Measurements from ENCODE around the gene KCNMA1.

The KCNMA1 gene

GRCh38 chr10:77036993-77037734 is 600.4 kb downstream of the KCNMA1 start:
- Histone ChIP-seq H3K4me1 (ENCODE audit: insufficient read depth, low read length) (peaks cover 11% of the 10 kb centered on the region; the same call in 1 of the 2 replicates), H3K27ac (ENCODE audit: low read depth, low read length) (no peak overlapping the region), H3K9me3 (ENCODE audit: insufficient read depth, low read depth, low read length) (no peaks in the 10 kb centered on the region), H3K4me3 (ENCODE audit: low read length) (no peak overlapping the region), H3K9ac (ENCODE audit: low read depth, low read length) (no peak overlapping the region), H3K27me3 (ENCODE audit: insufficient read depth, low read length) (no peaks in the 10 kb centered on the region), H3K36me3 (ENCODE audit: insufficient read depth, low read length) (no peaks in the 10 kb centered on the region)
- WGBS: 61% methylated on average over 6 of the region's 6 CpGs

GRCh38 chr10:77036276-77036675 is 601.3 kb downstream of the KCNMA1 start:
- WGBS: 92% methylated on average over 4 of the region's 4 CpGs
- Histone ChIP-seq H3K9ac (ENCODE audit: low read depth, low read length) (no peak overlapping the region), H3K36me3 (ENCODE audit: insufficient read depth, low read length) (no peaks in the 10 kb centered on the region), H3K4me1 (ENCODE audit: insufficient read depth, low read length) (peaks cover 7% of the 10 kb centered on the region; the same call in 1 of the 2 replicates), H3K27ac (ENCODE audit: low read depth, low read length) (no peak overlapping the region), H3K9me3 (ENCODE audit: insufficient read depth, low read depth, low read length) (no peaks in the 10 kb centered on the region), H3K4me3 (ENCODE audit: low read length) (no peak overlapping the region), H3K27me3 (ENCODE audit: insufficient read depth, low read length) (no peaks in the 10 kb centered on the region)

DNA sequence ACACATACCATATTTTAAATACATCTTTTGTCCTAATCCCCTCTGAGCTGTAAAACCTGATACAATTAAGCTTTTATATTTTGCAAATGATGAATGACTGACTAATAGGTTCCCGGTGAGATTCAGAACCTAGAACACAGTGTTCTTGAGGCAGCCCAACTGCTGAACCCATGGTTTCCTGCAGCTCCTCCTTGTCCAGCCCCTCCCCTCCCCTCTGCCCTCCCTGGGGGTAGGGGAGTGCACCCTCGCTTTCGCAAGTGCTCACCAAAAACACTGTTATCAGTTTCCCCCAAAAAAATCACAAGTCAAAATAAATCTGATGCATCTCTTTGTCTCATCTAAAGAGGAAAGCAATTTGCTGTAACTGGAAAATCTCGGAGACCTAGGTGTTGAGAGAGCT is 602.8 kb downstream of the KCNMA1 start:
- H3K9me3 ChIP-seq (ENCODE audit: insufficient read depth, low read depth, low read length): no peaks in the 10 kb centered on the region
- H3K4me3 ChIP-seq (ENCODE audit: low read length): no peak overlapping the region
- no peaks in the 10 kb centered on the region for H3K36me3 ChIP-seq (ENCODE audit: insufficient read depth, low read length)
- peaks cover 7% of the 10 kb centered on the region; the same call in 1 of the 2 replicates for H3K4me1 ChIP-seq (ENCODE audit: insufficient read depth, low read length)
- H3K27ac ChIP-seq (ENCODE audit: low read depth, low read length): no peak overlapping the region
- no peaks in the 10 kb centered on the region for H3K27me3 ChIP-seq (ENCODE audit: insufficient read depth, low read length)
- no peak overlapping the region for H3K9ac ChIP-seq (ENCODE audit: low read depth, low read length)
- WGBS: 97% methylated on average over 4 of the region's 4 CpGs

GRCh38 chr10:77034240-77034639 is 603.4 kb downstream of the KCNMA1 start:
- no peak overlapping the region for H3K9ac ChIP-seq (ENCODE audit: low read depth, low read length)
- H3K27ac ChIP-seq (ENCODE audit: low read depth, low read length): no peak overlapping the region
- H3K9me3 ChIP-seq (ENCODE audit: insufficient read depth, low read depth, low read length): no peaks in the 10 kb centered on the region
- WGBS: 97% methylated on average over 4 of the region's 4 CpGs
- H3K4me3 ChIP-seq (ENCODE audit: low read length): no peak overlapping the region
- H3K27me3 ChIP-seq (ENCODE audit: insufficient read depth, low read length): no peaks in the 10 kb centered on the region
- H3K36me3 ChIP-seq (ENCODE audit: insufficient read depth, low read length): no peaks in the 10 kb centered on the region
- peaks cover 7% of the 10 kb centered on the region; the same call in 1 of the 2 replicates for H3K4me1 ChIP-seq (ENCODE audit: insufficient read depth, low read length)

DNA sequence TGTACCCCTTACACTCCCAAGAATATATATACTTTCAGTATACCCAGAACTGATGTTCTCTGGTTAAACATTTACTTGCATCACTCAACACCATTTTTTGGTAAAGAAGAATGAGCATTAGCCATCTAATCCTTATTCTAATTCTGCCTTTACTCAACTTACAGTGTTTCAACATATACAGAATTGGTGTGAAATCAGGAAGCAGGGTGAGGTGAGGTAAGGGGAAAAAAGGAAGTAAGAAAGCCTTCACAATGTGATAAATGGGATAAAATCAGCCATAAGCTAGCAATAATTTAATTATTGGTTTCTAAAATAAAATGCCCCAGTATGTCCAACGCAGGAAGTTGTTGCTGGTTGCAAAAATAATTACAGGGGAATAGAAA is 605.4 kb downstream of the KCNMA1 start:
- no peaks in the 10 kb centered on the region for H3K4me1 ChIP-seq (ENCODE audit: insufficient read depth, low read length)
- no peak overlapping the region for H3K27ac ChIP-seq (ENCODE audit: low read depth, low read length)
- no peaks in the 10 kb centered on the region for H3K9me3 ChIP-seq (ENCODE audit: insufficient read depth, low read depth, low read length)
- H3K9ac ChIP-seq (ENCODE audit: low read depth, low read length): no peak overlapping the region
- H3K27me3 ChIP-seq (ENCODE audit: insufficient read depth, low read length): no peaks in the 10 kb centered on the region
- no CpG with 5 or more reads among the region's 1 CpG for WGBS
- H3K36me3 ChIP-seq (ENCODE audit: insufficient read depth, low read length): no peaks in the 10 kb centered on the region
- H3K4me3 ChIP-seq (ENCODE audit: low read length): no peak overlapping the region

GRCh38 chr10:77031531-77032187 is 605.9 kb downstream of the KCNMA1 start:
- no peaks in the 10 kb centered on the region for H3K9me3 ChIP-seq (ENCODE audit: insufficient read depth, low read depth, low read length)
- H3K36me3 ChIP-seq (ENCODE audit: insufficient read depth, low read length): no peaks in the 10 kb centered on the region
- H3K27me3 ChIP-seq (ENCODE audit: insufficient read depth, low read length): no peaks in the 10 kb centered on the region
- no peak overlapping the region for H3K27ac ChIP-seq (ENCODE audit: low read depth, low read length)
- H3K4me1 ChIP-seq (ENCODE audit: insufficient read depth, low read length): no peaks in the 10 kb centered on the region
- H3K4me3 ChIP-seq (ENCODE audit: low read length): no peak overlapping the region
- H3K9ac ChIP-seq (ENCODE audit: low read depth, low read length): no peak overlapping the region
- WGBS: 83% methylated on average over 1 of the region's 1 CpG

GRCh38 chr10:77030974-77031373 is 606.6 kb downstream of the KCNMA1 start:
- WGBS: 94% methylated on average over 2 of the region's 2 CpGs
- no peaks in the 10 kb centered on the region for H3K27me3 ChIP-seq (ENCODE audit: insufficient read depth, low read length)
- no peak overlapping the region for H3K4me3 ChIP-seq (ENCODE audit: low read length)
- no peaks in the 10 kb centered on the region for H3K36me3 ChIP-seq (ENCODE audit: insufficient read depth, low read length)
- H3K9me3 ChIP-seq (ENCODE audit: insufficient read depth, low read depth, low read length): no peaks in the 10 kb centered on the region
- H3K4me1 ChIP-seq (ENCODE audit: insufficient read depth, low read length): no peaks in the 10 kb centered on the region
- no peak overlapping the region for H3K9ac ChIP-seq (ENCODE audit: low read depth, low read length)
- no peak overlapping the region for H3K27ac ChIP-seq (ENCODE audit: low read depth, low read length)

DNA sequence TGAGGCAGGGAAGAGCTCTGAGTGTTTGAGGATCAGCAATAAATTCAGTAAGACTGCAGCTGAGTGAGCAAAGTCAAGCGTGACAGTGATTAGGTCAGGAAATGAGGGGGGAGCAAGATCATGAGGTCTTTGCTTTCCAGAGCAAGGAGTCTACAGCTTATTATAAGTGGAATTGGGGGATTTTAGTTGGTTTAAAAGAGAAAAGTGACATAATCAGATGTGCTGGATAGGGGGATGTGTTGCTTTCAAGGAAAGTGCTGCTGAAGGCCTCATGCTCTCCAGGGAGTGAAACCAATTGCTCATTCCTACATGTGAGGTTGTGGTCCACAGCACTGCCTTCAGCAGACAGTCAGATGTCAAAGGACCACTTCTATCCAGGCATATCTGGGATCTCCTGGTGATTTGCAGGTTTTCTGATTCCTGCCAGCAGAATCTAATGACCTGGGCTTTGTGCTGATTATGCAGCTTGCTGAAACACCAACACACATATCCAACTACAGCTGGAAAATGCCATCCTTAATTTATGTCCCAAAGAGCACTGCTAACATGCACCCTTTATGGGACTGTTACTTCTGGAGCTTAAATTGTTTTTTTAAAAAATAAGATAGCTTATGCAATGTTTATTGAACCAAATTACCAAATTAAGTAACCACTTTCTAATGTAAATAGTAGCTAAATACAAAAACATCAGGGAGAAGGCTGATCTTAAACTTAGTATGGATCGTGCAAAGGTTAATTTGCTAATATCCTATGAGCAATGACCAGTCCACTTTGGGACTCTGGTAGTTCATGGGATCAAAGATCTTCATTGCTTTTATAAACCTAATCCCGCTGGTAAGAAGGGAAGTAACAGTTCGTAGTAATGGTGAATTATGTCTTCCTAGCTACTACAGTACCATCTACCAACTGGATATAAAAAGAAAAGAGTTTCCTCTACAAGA is 607.6 kb downstream of the KCNMA1 start:
- Histone ChIP-seq H3K4me1 (ENCODE audit: insufficient read depth, low read length) (no peaks in the 10 kb centered on the region), H3K9ac (ENCODE audit: low read depth, low read length) (no peak overlapping the region), H3K36me3 (ENCODE audit: insufficient read depth, low read length) (no peaks in the 10 kb centered on the region), H3K9me3 (ENCODE audit: insufficient read depth, low read depth, low read length) (no peaks in the 10 kb centered on the region), H3K4me3 (ENCODE audit: low read length) (no peak overlapping the region), H3K27me3 (ENCODE audit: insufficient read depth, low read length) (no peaks in the 10 kb centered on the region), H3K27ac (ENCODE audit: low read depth, low read length) (no peak overlapping the region)
- 88% methylated on average over 2 of the region's 4 CpGs for WGBS

DNA sequence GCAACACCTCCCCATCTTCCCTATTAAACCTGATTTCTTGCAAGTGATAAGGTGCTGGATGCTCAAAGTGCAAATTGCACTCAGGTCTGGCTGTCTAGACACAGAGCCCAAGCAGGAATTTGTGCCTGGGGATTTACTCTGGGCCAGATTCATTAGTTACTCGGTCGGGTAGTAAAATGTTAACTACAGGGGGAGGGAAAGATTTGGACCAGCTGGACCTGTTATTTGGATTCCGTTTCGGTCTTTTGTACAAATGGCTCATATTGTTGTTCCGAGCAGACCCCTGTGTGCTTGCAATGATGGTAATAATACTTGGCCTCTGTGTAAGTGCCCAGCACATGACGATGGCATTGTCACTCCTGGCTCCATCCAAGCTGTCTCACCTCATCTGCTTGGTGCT is 609.6 kb downstream of the KCNMA1 start:
- Histone ChIP-seq H3K9ac (ENCODE audit: low read depth, low read length) (no peak overlapping the region), H3K4me3 (ENCODE audit: low read length) (no peak overlapping the region), H3K27ac (ENCODE audit: low read depth, low read length) (no peak overlapping the region), H3K27me3 (ENCODE audit: insufficient read depth, low read length) (no peaks in the 10 kb centered on the region), H3K9me3 (ENCODE audit: insufficient read depth, low read depth, low read length) (no peaks in the 10 kb centered on the region), H3K4me1 (ENCODE audit: insufficient read depth, low read length) (no peaks in the 10 kb centered on the region; the same call in 1 of the 2 replicates), H3K36me3 (ENCODE audit: insufficient read depth, low read length) (no peaks in the 10 kb centered on the region)
- 94% methylated on average over 6 of the region's 6 CpGs for WGBS

DNA sequence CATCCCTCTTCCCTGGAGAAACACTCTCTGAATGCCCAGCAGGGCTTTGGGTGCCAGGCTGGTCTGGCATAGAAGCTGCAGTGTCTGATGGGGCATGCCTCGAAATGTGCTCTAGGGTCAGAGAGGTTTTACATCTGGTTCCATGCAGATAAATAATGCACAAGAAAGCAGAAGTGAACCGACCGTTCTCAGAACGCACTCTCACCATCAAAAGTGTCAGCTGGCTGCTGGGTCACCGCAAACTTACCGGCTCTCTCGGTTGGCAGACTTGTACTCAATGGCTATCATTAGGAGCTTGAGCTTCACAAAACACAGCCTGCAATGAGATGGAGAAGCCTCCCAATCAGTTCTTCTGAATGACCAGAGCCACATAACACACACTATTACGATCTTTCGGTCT is 610.0 kb downstream of the KCNMA1 start:
- Histone ChIP-seq H3K36me3 (ENCODE audit: insufficient read depth, low read length) (no peaks in the 10 kb centered on the region), H3K9me3 (ENCODE audit: insufficient read depth, low read depth, low read length) (no peaks in the 10 kb centered on the region), H3K4me3 (ENCODE audit: low read length) (no peak overlapping the region), H3K27me3 (ENCODE audit: insufficient read depth, low read length) (no peaks in the 10 kb centered on the region), H3K9ac (ENCODE audit: low read depth, low read length) (no peak overlapping the region), H3K27ac (ENCODE audit: low read depth, low read length) (no peak overlapping the region), H3K4me1 (ENCODE audit: insufficient read depth, low read length) (no peaks in the 10 kb centered on the region; the same call in 1 of the 2 replicates)
- WGBS: 97% methylated on average over 9 of the region's 9 CpGs

DNA sequence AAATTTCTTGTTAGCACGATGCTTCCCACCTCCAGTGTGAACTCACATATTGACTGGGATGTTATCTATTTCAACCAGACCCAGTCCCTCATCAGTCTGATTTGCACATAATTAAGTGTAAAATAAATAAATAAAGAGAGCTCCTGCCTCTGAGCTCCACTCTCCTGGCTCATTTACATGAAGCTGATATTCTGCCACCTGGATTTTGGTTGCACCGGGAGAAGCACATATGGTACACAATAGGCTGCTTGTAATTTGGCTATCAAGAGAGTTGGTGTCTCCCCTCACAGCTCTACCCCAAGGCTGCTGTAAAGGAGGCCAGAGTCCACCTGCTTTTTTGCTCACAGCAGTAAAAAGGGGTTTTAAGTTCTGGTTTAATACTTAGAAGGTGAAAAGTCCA is 610.5 kb downstream of the KCNMA1 start:
- no peaks in the 10 kb centered on the region for H3K36me3 ChIP-seq (ENCODE audit: insufficient read depth, low read length)
- no peak overlapping the region for H3K27ac ChIP-seq (ENCODE audit: low read depth, low read length)
- H3K9me3 ChIP-seq (ENCODE audit: insufficient read depth, low read depth, low read length): no peaks in the 10 kb centered on the region
- H3K9ac ChIP-seq (ENCODE audit: low read depth, low read length): no peak overlapping the region
- no peaks in the 10 kb centered on the region for H3K27me3 ChIP-seq (ENCODE audit: insufficient read depth, low read length)
- 94% methylated on average over 2 of the region's 2 CpGs for WGBS
- H3K4me3 ChIP-seq (ENCODE audit: low read length): no peak overlapping the region
- no peaks in the 10 kb centered on the region; the same call in 1 of the 2 replicates for H3K4me1 ChIP-seq (ENCODE audit: insufficient read depth, low read length)

Data from HUES64 (cell line).